ENCODE data around the gene MGAT4B. TPM values are rescaled to one million over a fixed set of nuclear protein-coding genes. Genes with fewer than 3 reads are reported as not detected.

The MGAT4B gene
- polyA plus RNA-seq, 2 of the 4 experiments (the other 2 are of a cell fraction): 57.4 to 166 TPM

DNA sequence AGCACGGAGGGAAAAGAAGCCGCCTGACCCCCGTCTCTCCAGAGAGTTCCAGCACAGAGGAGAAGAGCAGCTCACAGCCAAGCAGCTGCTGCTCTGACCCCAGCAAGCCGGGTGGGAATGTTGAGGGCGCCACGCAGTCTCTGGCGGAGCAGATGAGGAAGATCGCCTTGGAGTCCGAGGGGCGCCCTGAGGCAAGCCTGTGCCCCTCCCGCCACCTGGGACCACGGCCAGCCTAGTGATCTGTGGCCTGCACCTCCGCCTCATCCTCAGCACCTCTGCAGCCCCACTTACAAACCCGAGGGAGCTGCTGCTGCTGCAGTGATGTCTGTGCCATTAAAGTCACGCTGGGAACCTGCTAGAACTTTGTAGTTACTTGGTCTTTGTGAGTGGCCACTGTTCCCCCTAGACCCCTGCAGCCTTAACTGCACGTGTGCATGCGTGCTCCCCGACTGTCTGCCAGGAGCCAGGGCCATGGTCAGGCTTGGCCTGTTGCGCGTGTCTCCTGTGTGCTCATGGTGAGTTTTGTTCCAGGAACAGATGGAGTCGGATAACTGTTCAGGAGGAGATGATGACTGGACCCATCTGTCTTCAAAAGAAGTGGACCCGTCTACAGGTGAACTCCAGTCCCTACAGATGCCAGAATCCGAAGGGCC, 26.5 kb upstream of the MGAT4B start:
- no peak overlapping the region for H3K4me3 ChIP-seq
- peak in 1 of 2 experiments; percentile 52; a peak in 3 of 5 replicates for TF ChIP-seq JUN (IDR thresholded peaks at IDR 0.05)
- TF ChIP-seq POLR2AphosphoS2 (conservative IDR thresholded peaks at IDR 0.05; ENCODE audit: low read length): peak; percentile 49; the same call in 1 of the 2 replicates
- TF ChIP-seq FOSB (CRISPR knock-in tag; IDR thresholded peaks at IDR 0.05): no peak
- POLR2A ChIA-PET: interaction anchor here (1.6 kb wide), 1 partner anchor 12 kb away, joined by 7 read pairs; the partner anchor contains the start of gene SQSTM1
- no peak overlapping the region for H3K4me2 ChIP-seq
- 90% methylated on average over 20 of the region's 23 CpGs for WGBS (ENCODE audit: missing lambda C conversion rate)
- CTCF ChIA-PET: interaction anchor here (0.9 to 11.6 kb wide), 6 partner anchors 10 to 37 kb away, joined by 3 to 86 read pairs (median 4); no protein-coding TSS in a partner anchor
- DNase-seq (ENCODE audit: low read depth in 1 of 2, low spot score in 1 of 2) (no peak), ATAC-seq (peak; percentile 2; a peak in 5 of 6 replicates), FAIRE-seq (no peak)
- 0 out of 6 replicates have a peak overlapping the region, but pooled peaks of 1 of the 2 experiments have one; percentile 14 for H3K27ac ChIP-seq
- peaks cover 63% of the 10 kb centered on the region for H3K4me1 ChIP-seq
- no peaks in the 10 kb centered on the region for H3K9me3 ChIP-seq

DNA sequence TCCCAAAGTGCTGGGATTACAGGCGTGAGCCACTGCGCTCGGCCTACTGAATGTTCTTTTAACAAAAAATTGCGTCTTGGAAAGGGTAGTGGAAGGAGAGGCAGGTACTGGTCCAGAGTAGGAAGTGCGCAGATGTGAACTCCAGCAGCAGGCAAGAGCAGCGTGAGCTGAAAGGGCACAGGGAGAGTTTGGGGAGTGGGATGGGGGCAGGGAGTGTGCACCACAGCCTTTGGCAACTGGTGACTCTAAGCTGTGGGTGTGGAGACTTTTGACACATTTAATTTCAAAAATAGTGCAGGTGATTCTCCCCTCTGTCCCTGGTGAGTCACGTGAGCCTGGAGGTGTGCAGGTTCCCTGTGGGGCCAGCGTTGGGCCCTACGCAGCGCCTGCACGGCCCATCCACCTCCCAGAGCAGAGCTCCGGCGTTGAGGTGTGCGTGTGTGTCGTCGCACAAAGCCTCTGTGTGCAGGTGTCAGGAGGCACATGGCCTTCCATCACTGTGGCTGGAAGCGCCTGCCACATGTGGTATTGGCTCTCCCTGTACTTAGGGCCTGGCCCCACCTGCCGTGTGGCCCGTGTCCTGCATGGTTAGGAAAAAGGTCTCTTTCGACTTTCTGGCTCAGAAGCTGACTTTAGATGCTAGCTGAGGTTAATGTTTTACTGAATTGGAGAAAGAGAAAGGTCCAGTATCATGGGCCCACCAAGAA, 25.5 kb upstream of the MGAT4B start:
- DNase-seq (ENCODE audit: low read depth in 1 of 2, low spot score in 1 of 2) (no peak), FAIRE-seq (no peak), ATAC-seq (peak; percentile 33 to 34)
- WGBS (ENCODE audit: missing lambda C conversion rate): 87% methylated on average over 20 of the region's 20 CpGs
- H3K4me3 ChIP-seq: no peak overlapping the region
- POLR2A ChIA-PET: interaction anchor here (0.9 to 1.6 kb wide), 2 partner anchors 10 to 11 kb away, joined by 3 to 7 read pairs; partner anchors contain the start of gene SQSTM1
- TF ChIP-seq BCL3 (IDR thresholded peaks at IDR 0.05) (no peak), ESRRA (IDR thresholded peaks at IDR 0.05; ENCODE audit: borderline replicate concordance, low read length) (no peak), POLR2A (IDR thresholded peaks at IDR 0.05; ENCODE audit: low read length) (no peak), EHF (CRISPR knock-in tag; IDR thresholded peaks at IDR 0.05) (no peak), ATOH8 (CRISPR knock-in tag; IDR thresholded peaks at IDR 0.05; ENCODE audit: low read depth) (no peak), TFCP2L1 (CRISPR knock-in tag; IDR thresholded peaks at IDR 0.05) (peak; percentile 84; the same call in 1 of the 2 replicates), PHF8 (IDR thresholded peaks at IDR 0.05; ENCODE audit: borderline replicate concordance, low read depth) (no peak), GATA3 (IDR thresholded peaks at IDR 0.05; ENCODE audit: borderline replicate concordance) (no peak), EP300 (IDR thresholded peaks at IDR 0.05) (no peak), HMGXB4 (CRISPR knock-in tag; IDR thresholded peaks at IDR 0.05; ENCODE audit: borderline replicate concordance) (no peak), EHMT2 (IDR thresholded peaks at IDR 0.05; ENCODE audit: low read depth) (no peak), FOSB (CRISPR knock-in tag; IDR thresholded peaks at IDR 0.05) (peak; percentile 9; the same call in 1 of the 2 replicates), POLR2AphosphoS2 (conservative IDR thresholded peaks at IDR 0.05; ENCODE audit: low read length) (peak; percentile 76), ZFP36 (IDR thresholded peaks at IDR 0.05; ENCODE audit: borderline replicate concordance, partially characterized antibody) (no peak), MAZ (IDR thresholded peaks at IDR 0.05; ENCODE audit: borderline replicate concordance, low read depth, low read length) (no peak), JUN (IDR thresholded peaks at IDR 0.05) (0 out of 5 replicates have a peak, but pooled peaks of 1 of the 2 experiments have one; percentile 21), SREBF2 (IDR thresholded peaks at IDR 0.05) (no peak), SMC3 (IDR thresholded peaks at IDR 0.05) (no peak), FOXS1 (CRISPR knock-in tag; IDR thresholded peaks at IDR 0.05) (no peak), RNF2 (IDR thresholded peaks at IDR 0.05; ENCODE audit: borderline replicate concordance, low read depth) (no peak), HOXB13 (CRISPR knock-in tag; IDR thresholded peaks at IDR 0.05; ENCODE audit: low read depth) (no peak)
- TF ChIP-seq, protein P1, sequence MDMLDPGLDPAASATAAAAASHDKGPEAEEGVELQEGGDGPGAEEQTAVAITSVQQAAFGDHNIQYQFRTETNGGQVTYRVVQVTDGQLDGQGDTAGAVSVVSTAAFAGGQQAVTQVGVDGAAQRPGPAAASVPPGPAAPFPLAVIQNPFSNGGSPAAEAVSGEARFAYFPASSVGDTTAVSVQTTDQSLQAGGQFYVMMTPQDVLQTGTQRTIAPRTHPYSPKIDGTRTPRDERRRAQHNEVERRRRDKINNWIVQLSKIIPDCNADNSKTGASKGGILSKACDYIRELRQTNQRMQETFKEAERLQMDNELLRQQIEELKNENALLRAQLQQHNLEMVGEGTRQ (IDR thresholded peaks at IDR 0.05): no peak
- TF ChIP-seq, protein P2, sequence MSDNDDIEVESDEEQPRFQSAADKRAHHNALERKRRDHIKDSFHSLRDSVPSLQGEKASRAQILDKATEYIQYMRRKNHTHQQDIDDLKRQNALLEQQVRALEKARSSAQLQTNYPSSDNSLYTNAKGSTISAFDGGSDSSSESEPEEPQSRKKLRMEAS (IDR thresholded peaks at IDR 0.05): peak; percentile 46; the same call in 1 of the 2 replicates
- no peaks in the 10 kb centered on the region for H3K9me3 ChIP-seq
- CTCF ChIA-PET: interaction anchor here (0.9 to 11.6 kb wide), 7 partner anchors 9 to 36 kb away, joined by 3 to 86 read pairs (median 3); no protein-coding TSS in a partner anchor
- H3K4me1 ChIP-seq: peaks cover 64% of the 10 kb centered on the region
- peak overlapping the region in 1 of 2 experiments; percentile 8; a peak in 1 of 6 replicates for H3K27ac ChIP-seq
- H3K4me2 ChIP-seq: no peak overlapping the region
